Measurements from ENCODE around the gene INSM1. TPM values are rescaled to one million over a fixed set of nuclear protein-coding genes. Genes with fewer than 3 reads are reported as not detected.

The INSM1 gene
- total RNA-seq, 2 experiments from 2014 or later: not detected

DNA sequence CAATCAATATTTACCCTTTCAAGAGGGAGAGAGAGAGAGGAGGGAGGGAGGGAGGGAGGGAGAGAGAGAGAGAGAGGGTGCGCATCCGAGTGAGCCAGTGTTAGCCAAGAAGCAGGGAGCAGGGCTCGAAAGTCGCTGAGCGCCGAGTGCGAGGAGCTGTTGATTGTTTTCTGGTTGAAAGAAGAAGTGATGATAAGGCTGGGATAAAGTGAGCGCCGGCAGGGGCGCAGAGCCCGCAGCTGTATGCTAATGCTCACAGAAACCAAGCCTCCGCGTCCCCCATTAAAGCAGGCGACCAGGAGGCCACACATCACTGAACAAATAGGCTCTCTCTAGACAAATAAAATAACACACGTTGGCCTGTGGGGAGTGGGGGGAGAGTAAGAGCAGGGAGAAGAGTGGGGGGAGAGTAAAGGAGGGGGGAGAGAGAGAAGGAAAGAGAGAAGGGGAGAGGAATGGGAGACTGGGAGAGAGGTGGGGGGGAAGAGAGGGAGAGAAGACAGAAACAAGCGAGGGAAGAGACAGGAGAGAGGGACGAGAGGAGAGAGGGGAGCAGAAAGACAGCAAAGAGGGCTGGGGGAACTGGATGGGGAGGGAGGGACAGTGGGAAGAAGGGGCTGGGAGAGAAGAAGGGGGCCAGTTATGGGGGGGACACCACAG is 5.0 kb upstream of the INSM1 start:
- H3K27ac Mint-ChIP-seq: no peak overlapping the region
- no peak overlapping the region for H3K4me3 ChIP-seq (ENCODE audit: low read length)
- ChIA-PET CTCF (no interaction called here), POLR2A (no interaction called here)
- TF ChIP-seq, protein P1, sequence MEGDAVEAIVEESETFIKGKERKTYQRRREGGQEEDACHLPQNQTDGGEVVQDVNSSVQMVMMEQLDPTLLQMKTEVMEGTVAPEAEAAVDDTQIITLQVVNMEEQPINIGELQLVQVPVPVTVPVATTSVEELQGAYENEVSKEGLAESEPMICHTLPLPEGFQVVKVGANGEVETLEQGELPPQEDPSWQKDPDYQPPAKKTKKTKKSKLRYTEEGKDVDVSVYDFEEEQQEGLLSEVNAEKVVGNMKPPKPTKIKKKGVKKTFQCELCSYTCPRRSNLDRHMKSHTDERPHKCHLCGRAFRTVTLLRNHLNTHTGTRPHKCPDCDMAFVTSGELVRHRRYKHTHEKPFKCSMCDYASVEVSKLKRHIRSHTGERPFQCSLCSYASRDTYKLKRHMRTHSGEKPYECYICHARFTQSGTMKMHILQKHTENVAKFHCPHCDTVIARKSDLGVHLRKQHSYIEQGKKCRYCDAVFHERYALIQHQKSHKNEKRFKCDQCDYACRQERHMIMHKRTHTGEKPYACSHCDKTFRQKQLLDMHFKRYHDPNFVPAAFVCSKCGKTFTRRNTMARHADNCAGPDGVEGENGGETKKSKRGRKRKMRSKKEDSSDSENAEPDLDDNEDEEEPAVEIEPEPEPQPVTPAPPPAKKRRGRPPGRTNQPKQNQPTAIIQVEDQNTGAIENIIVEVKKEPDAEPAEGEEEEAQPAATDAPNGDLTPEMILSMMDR (IDR thresholded peaks at IDR 0.05): no peak
- H3K27me3 Mint-ChIP-seq: peaks cover 74% of the 10 kb centered on the region
- H3K9me3 ChIP-seq (ENCODE audit: control insufficient read depth in 1 of 2, insufficient read depth in 1 of 2, low read length in 2 of 2): peaks cover 0 to 9% of the 10 kb centered on the region in 2 experiments
- H3K9me3 Mint-ChIP-seq: no peaks in the 10 kb centered on the region
- peaks cover 21% of the 10 kb centered on the region for H3K4me1 Mint-ChIP-seq (ENCODE audit: low read depth)
- intact Hi-C loops (cut with DNase I, micrococcal nuclease): loop anchor here in 1 of 2 experiments (5.0 kb wide), 1 partner anchor 204 kb away; no protein-coding TSS in a partner anchor
- ATAC-seq (ENCODE audit: poor library complexity) (no peak), DNase-seq (no peak)
- peaks cover 30 to 59% of the 10 kb centered on the region in 2 experiments for H3K27me3 ChIP-seq (ENCODE audit: control insufficient read depth in 1 of 2, insufficient read depth in 2 of 2, low read length in 2 of 2)
- H3K36me3 Mint-ChIP-seq (ENCODE audit: low read depth): no peaks in the 10 kb centered on the region
- H3K36me3 ChIP-seq (ENCODE audit: insufficient read depth, low read length): no peaks in the 10 kb centered on the region
- H3K27ac ChIP-seq (ENCODE audit: low read depth in 1 of 2, low read length in 2 of 2): no peak overlapping the region
- peaks cover 9% of the 10 kb centered on the region for H3K4me1 ChIP-seq (ENCODE audit: insufficient read depth, low read length)
- H3K4me3 Mint-ChIP-seq: no peak overlapping the region

DNA sequence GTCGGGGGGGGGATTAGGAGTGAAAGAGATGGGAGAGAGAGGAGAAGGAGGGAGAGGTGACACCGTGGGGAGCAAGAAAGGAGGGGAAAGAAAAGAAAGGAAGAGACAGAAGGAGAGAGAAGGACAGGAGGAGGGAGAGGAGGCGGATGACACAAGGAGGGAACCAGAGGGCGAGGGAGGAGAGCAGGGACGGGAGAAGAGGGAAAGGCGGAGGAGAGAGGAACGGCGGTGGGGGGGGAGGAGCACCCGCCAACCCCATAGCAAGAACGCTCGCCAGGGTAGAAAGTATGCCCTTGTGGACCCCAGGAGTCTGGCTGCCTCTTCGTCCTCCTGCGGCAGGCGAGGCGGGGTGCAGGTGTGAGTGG is 4.5 kb upstream of the INSM1 start:
- Histone ChIP-seq H3K27me3 (ENCODE audit: control insufficient read depth in 1 of 2, insufficient read depth in 2 of 2, low read length in 2 of 2) (peaks cover 30 to 59% of the 10 kb centered on the region in 2 experiments), H3K9me3 (ENCODE audit: control insufficient read depth in 1 of 2, insufficient read depth in 1 of 2, low read length in 2 of 2) (peaks cover 0 to 9% of the 10 kb centered on the region in 2 experiments), H3K36me3 (ENCODE audit: insufficient read depth, low read length) (no peaks in the 10 kb centered on the region), H3K4me3 (ENCODE audit: low read length) (no peak overlapping the region), H3K4me1 (ENCODE audit: insufficient read depth, low read length) (peaks cover 9% of the 10 kb centered on the region), H3K27ac (ENCODE audit: low read depth in 1 of 2, low read length in 2 of 2) (no peak overlapping the region)
- H3K27ac Mint-ChIP-seq: no peak overlapping the region
- H3K36me3 Mint-ChIP-seq (ENCODE audit: low read depth): no peaks in the 10 kb centered on the region
- POLR2A ChIA-PET: no interaction called here
- H3K27me3 Mint-ChIP-seq: peaks cover 70% of the 10 kb centered on the region
- H3K4me3 Mint-ChIP-seq: no peak overlapping the region
- CTCF ChIA-PET: no interaction called here
- DNase-seq (no peak), ATAC-seq (ENCODE audit: poor library complexity) (no peak)
- TF ChIP-seq, protein P1 (IDR thresholded peaks at IDR 0.05): no peak
- H3K4me1 Mint-ChIP-seq (ENCODE audit: low read depth): peaks cover 21% of the 10 kb centered on the region
- intact Hi-C loops (cut with DNase I, micrococcal nuclease): loop anchor here in 1 of 2 experiments (5.0 kb wide), 1 partner anchor 204 kb away; no protein-coding TSS in a partner anchor
- H3K9me3 Mint-ChIP-seq: no peaks in the 10 kb centered on the region

DNA sequence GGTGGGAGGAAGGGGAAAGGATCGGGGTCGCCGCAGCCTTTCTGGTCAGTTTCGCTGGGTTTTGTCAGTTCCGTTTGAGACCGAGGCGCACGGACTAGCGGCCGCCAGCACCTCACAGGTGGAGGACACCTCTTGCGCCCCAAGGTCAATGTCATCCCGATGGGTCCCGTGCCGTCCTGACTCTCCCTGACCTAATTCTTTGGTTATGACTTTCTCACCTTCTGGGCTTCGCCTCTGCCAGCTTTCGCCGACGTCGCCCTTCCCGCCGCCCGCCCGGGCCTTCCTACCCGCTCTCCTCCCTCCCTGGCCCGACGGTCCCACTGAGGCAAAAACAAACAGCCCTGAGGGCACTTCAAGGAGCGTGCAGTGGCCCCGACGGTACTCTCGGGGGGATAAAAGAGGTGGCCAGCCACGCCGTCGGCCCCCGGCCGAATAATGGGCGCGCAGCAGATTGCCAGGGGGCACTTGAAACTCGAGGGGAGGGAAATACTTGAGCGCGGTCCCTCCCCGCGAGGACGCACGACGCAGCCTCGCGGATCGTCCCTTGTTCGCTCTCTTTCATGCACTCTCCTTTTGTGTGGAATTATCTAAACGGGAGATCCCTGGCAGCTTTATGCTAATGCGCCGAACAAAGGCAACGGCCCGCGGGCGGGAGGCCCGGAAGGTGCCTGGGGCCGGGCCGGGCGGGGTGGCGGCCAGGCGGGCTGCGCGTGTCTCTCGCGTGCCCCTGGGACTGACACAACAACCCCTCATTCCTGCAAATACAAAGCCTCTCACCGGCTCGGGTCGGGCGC is 3.9 kb upstream of the INSM1 start:
- H3K9me3 Mint-ChIP-seq: no peaks in the 10 kb centered on the region
- H3K36me3 ChIP-seq (ENCODE audit: insufficient read depth, low read length): no peaks in the 10 kb centered on the region
- POLR2A ChIA-PET: no interaction called here
- DNase-seq (no peak), ATAC-seq (ENCODE audit: poor library complexity) (no peak)
- TF ChIP-seq, protein P1 (IDR thresholded peaks at IDR 0.05): no peak
- intact Hi-C loops (cut with DNase I, micrococcal nuclease): loop anchor here in 1 of 2 experiments (5.0 kb wide), 1 partner anchor 203 kb away; no protein-coding TSS in a partner anchor
- H3K9me3 ChIP-seq (ENCODE audit: control insufficient read depth in 1 of 2, insufficient read depth in 1 of 2, low read length in 2 of 2): peaks cover 0 to 9% of the 10 kb centered on the region in 2 experiments
- peaks cover 30 to 59% of the 10 kb centered on the region in 2 experiments for H3K27me3 ChIP-seq (ENCODE audit: control insufficient read depth in 1 of 2, insufficient read depth in 2 of 2, low read length in 2 of 2)
- no peak overlapping the region for H3K4me3 Mint-ChIP-seq
- H3K36me3 Mint-ChIP-seq (ENCODE audit: low read depth): no peaks in the 10 kb centered on the region
- no peak overlapping the region for H3K27ac ChIP-seq (ENCODE audit: low read depth in 1 of 2, low read length in 2 of 2)
- peaks cover 21% of the 10 kb centered on the region for H3K4me1 Mint-ChIP-seq (ENCODE audit: low read depth)
- H3K27ac Mint-ChIP-seq: no peak overlapping the region
- H3K27me3 Mint-ChIP-seq: peaks cover 65% of the 10 kb centered on the region
- H3K4me1 ChIP-seq (ENCODE audit: insufficient read depth, low read length): peaks cover 9% of the 10 kb centered on the region
- no peak overlapping the region for H3K4me3 ChIP-seq (ENCODE audit: low read length)
- CTCF ChIA-PET: no interaction called here
